WTC11 (cell line): ENCODE results near the gene MSI2. TPM values are rescaled to one million over a fixed set of nuclear protein-coding genes. Genes with fewer than 3 reads are reported as not detected.
A peak's percentile ranks its signal among the peaks of the same experiment; 100 is the strongest.

Experiments used
- ATAC-seq: fragments of 200-7000 bp; cut with Tn5 transposase; 2 replicates; pipeline ENCODE4 v1.10.0; 2021; ENCODE audit warnings: mild to moderate bottlenecking, moderate library complexity
- CTCF ChIA-PET: fragments of 300-600 bp; sonication (Branson Sonifier 250); formaldehyde crosslinking; loops from one replicate; lab custom pipeline; 2021; ENCODE audit warnings: antibody characterized with exemption; lab: Charles Lee
- POLR2A ChIA-PET: fragments of 350-600 bp; sonication (Branson Sonifier 250); formaldehyde crosslinking; loops from one replicate; lab custom pipeline; 2021; ENCODE audit warnings: antibody characterized with exemption; lab: Charles Lee
- DNase-seq: peaks from one replicate; pipeline ENCODE4 v3.0.0; 2021; ENCODE audit warnings: low spot score
- H3K27ac Mint-ChIP-seq: 2 replicates; pipeline ENCODE4 v1.8.0; 2021; ENCODE audit warnings: mixed read lengths
- H3K27me3 Mint-ChIP-seq: 2 replicates; pipeline ENCODE4 v1.8.0; 2021; ENCODE audit warnings: low read depth, mild to moderate bottlenecking, moderate library complexity, mixed read lengths
- H3K36me3 Mint-ChIP-seq: 2 replicates; pipeline ENCODE4 v1.8.0; 2021; ENCODE audit warnings: mixed read lengths
- H3K4me1 Mint-ChIP-seq: 2 replicates; pipeline ENCODE4 v1.8.0; 2022; ENCODE audit warnings: mixed read lengths
- H3K4me3 Mint-ChIP-seq: 2 replicates; pipeline ENCODE4 v1.8.0; 2021; ENCODE audit warnings: mild to moderate bottlenecking, moderate library complexity, mixed read lengths
- H3K9me3 Mint-ChIP-seq: 2 replicates; pipeline ENCODE4 v1.8.0; 2021; ENCODE audit warnings: mixed read lengths
- ATF3 ChIP-seq: sonication (generic); formaldehyde crosslinking; conservative IDR thresholded peaks from 2 replicates; pipeline ENCODE4 v1.8.1; 2022; ENCODE audit warnings: mild to moderate bottlenecking, missing genetic modification reagents
- ATF6 ChIP-seq: sonication (generic); formaldehyde crosslinking; IDR thresholded peaks from 2 replicates; pipeline ENCODE4 v1.8.1; 2023; ENCODE audit warnings: mild to moderate bottlenecking, missing genetic modification reagents
- CTCF ChIP-seq: fragments of 200-600 bp; IDR thresholded peaks from 2 replicates; pipeline ENCODE4 v1.8.0; 2022; ENCODE audit warnings: antibody characterized with exemption
- EMX1 ChIP-seq: fragments of 250-450 bp; sonication (Bioruptor Pico); IDR thresholded peaks from 2 replicates; pipeline ENCODE4 v1.8.0; 2021; ENCODE audit warnings: mild to moderate bottlenecking
- GTF2I ChIP-seq: fragments of 250-450 bp; sonication (Bioruptor Pico); conservative IDR thresholded peaks from 2 replicates; pipeline ENCODE4 v1.4.0; 2021; ENCODE audit warnings: mild to moderate bottlenecking
- IRF1 ChIP-seq: sonication (generic); formaldehyde crosslinking; IDR thresholded peaks from 2 replicates; pipeline ENCODE4 v1.8.0; 2023; ENCODE audit warnings: missing genetic modification reagents
- JUN ChIP-seq: sonication (generic); formaldehyde crosslinking; IDR thresholded peaks from 2 replicates; pipeline ENCODE4 v1.8.0; 2023; ENCODE audit warnings: mild to moderate bottlenecking, missing genetic modification reagents
- NFE2L1 ChIP-seq: sonication (generic); formaldehyde crosslinking; IDR thresholded peaks from 2 replicates; pipeline ENCODE4 v1.8.1; 2023; ENCODE audit warnings: missing genetic modification reagents
- PRDM15 ChIP-seq: sonication (generic); formaldehyde crosslinking; IDR thresholded peaks from 2 replicates; pipeline ENCODE4 v1.8.0; 2022; ENCODE audit warnings: missing genetic modification reagents
- ZNF317 ChIP-seq: sonication (generic); formaldehyde crosslinking; IDR thresholded peaks from 2 replicates; pipeline ENCODE4 v1.8.1; 2023; ENCODE audit warnings: low read depth, mild to moderate bottlenecking, moderate library complexity, missing genetic modification reagents, borderline replicate concordance
- ZNF416 ChIP-seq: fragments of 250-450 bp; sonication (Bioruptor Pico); IDR thresholded peaks from 2 replicates; pipeline ENCODE4 v1.9.0; 2021; ENCODE audit warnings: mild to moderate bottlenecking, inconsistent platforms
- ZNF425 ChIP-seq: fragments of 250-450 bp; sonication (Bioruptor Pico); conservative IDR thresholded peaks from 2 replicates; pipeline ENCODE4 v1.9.0; 2021; ENCODE audit warnings: mild to moderate bottlenecking
- ZNF532 ChIP-seq: fragments of 250-450 bp; sonication (Bioruptor Pico); IDR thresholded peaks from 2 replicates; pipeline ENCODE4 v1.9.0; 2021; ENCODE audit warnings: mild to moderate bottlenecking, borderline replicate concordance
- total RNA-seq: library from RNA; stranded (reverse); gene quantifications from 3 replicates; pipeline ENCODE4 v1.2.3, GENCODE V29; 2021

The MSI2 gene
- total RNA-seq, 1 experiment from 2014 or later = 82.1 TPM

- TF ChIP-seq IRF1 (CRISPR knock-in tag) (no peak), ZNF416 (CRISPR knock-in tag) (no peak), ATF3 (CRISPR knock-in tag) (no peak), NFE2L1 (CRISPR knock-in tag) (peak; percentile 53; the same call in 1 of the 2 replicates), ZNF425 (CRISPR knock-in tag) (no peak)
These were observed 123.0 kb downstream of the MSI2 start (continued) for GRCh38 chr17:57379237-57379894.

GRCh38 chr17:57379895-57380434 lies 123.6 kb downstream of the MSI2 start:
- Mint-ChIP-seq H3K4me3 (no peak overlapping the region), H3K27me3 (no peaks in the 10 kb centered on the region), H3K9me3 (peaks cover 8% of the 10 kb centered on the region), H3K27ac (peak overlapping the region; percentile 51), H3K36me3 (peaks cover 12% of the 10 kb centered on the region), H3K4me1 (peaks cover 57% of the 10 kb centered on the region)
- ChIA-PET POLR2A (no interaction called here), CTCF (no interaction called here)
- peak; percentile 40 for ATAC-seq
- no peak for DNase-seq
- no peak for TF ChIP-seq JUN
- no peak for TF ChIP-seq ZNF317
- 0 out of 2 replicates have a peak, but pooled peaks have one; percentile 27 for TF ChIP-seq GTF2I (CRISPR knock-in tag)

GRCh38 chr17:57381498-57381897 lies 125.2 kb downstream of the MSI2 start:
- peaks cover 13% of the 10 kb centered on the region for H3K9me3 Mint-ChIP-seq
- TF ChIP-seq PRDM15 (CRISPR knock-in tag) = no peak
- TF ChIP-seq, all 79 proteins: peak for 0
- ChIA-PET CTCF (no interaction called here), POLR2A (no interaction called here)
- ATAC-seq (no peak), DNase-seq (no peak)
- Mint-ChIP-seq H3K4me3 (no peak overlapping the region), H3K27ac (no peak overlapping the region; the same call in 1 of the 2 replicates), H3K27me3 (no peaks in the 10 kb centered on the region), H3K4me1 (peaks cover 51% of the 10 kb centered on the region), H3K36me3 (peaks cover 16% of the 10 kb centered on the region)

GRCh38 chr17:57384219-57384618 lies 127.9 kb downstream of the MSI2 start:
- H3K27ac Mint-ChIP-seq = no peak overlapping the region
- DNase-seq (no peak), ATAC-seq (no peak)
- POLR2A ChIA-PET = no interaction called here
- no peak overlapping the region for H3K4me3 Mint-ChIP-seq
- H3K9me3 Mint-ChIP-seq = peaks cover 21% of the 10 kb centered on the region
- CTCF ChIA-PET = no interaction called here
- H3K27me3 Mint-ChIP-seq = no peaks in the 10 kb centered on the region
- H3K4me1 Mint-ChIP-seq = peaks cover 43% of the 10 kb centered on the region
- peaks cover 23% of the 10 kb centered on the region for H3K36me3 Mint-ChIP-seq
- TF ChIP-seq ATF6 (no peak), CTCF (no peak), EMX1 (CRISPR knock-in tag) (no peak), ZNF532 (CRISPR knock-in tag) (no peak)
